Urinary bladder (tissue), 4 donors: ENCODE results near the gene MAPK10. TPM values are rescaled to one million over a fixed set of nuclear protein-coding genes. Genes with fewer than 3 reads are reported as not detected.
"Not testable (repeated sequence)": the region's sequence is repeated elsewhere in the genome, so short reads cannot be mapped to it uniquely, and the experiment has no call there.

Experiments used
- DNase-seq: peaks from one replicate; pipeline ENCODE4 v3.0.0-alpha.2; 2015; ENCODE audit errors: extremely low spot score
- H3K27ac ChIP-seq: one replicate; pipeline ENCODE4 v1.5.1; 2013; ENCODE audit warnings: low read depth, mild to moderate bottlenecking, moderate library complexity
- H3K36me3 ChIP-seq: one replicate; pipeline ENCODE4 v1.6.1; 2013; ENCODE audit warnings: mild to moderate bottlenecking, moderate library complexity; ENCODE audit not compliant: insufficient read depth
- H3K4me1 ChIP-seq: one replicate; pipeline ENCODE4 v1.6.1; 2013; ENCODE audit warnings: mild to moderate bottlenecking, moderate library complexity; ENCODE audit not compliant: insufficient read depth
- H3K4me3 ChIP-seq: one replicate; pipeline ENCODE4 v1.5.1; 2013; ENCODE audit warnings: low read depth, low read length
- WGBS: extraction: QIAGEN DNeasy Blood & Tissue Kit; methylation state at CpG from one replicate; pipeline ENCODE4 v1.1.7; 2013; 5-methylcytosine and 5-hydroxymethylcytosine counted together
- polyA plus RNA-seq: library from polyadenylated mRNA; stranded (reverse); fragments of 200-250 nt; gene quantifications from one replicate; pipeline ENCODE4 v1.2.3, GENCODE V29; 2013
- total RNA-seq: library from RNA; depleted of rRNA; stranded (reverse); fragments of >200 nt; gene quantifications from one replicate; pipeline ENCODE4 v1.2.3, GENCODE V29; 2014
- donor health status: healthy with polysubstance abuse.
- donor health status: healthy.

The MAPK10 gene
- total and polyA plus RNA-seq, 2 donors: 15.5 to 247 TPM

GRCh38 chr4:86035688-86036087 is 324.2 kb downstream of the MAPK10 start:
- WGBS: 95% methylated on average over 1 of the region's 1 CpG
- no peaks in the 10 kb centered on the region for H3K36me3 ChIP-seq
- DNase-seq: no peak

GRCh38 chr4:86034616-86035015 is 325.2 kb downstream of the MAPK10 start:
- WGBS: 90% methylated on average over 2 of the region's 2 CpGs
- H3K4me1 ChIP-seq: no peaks in the 10 kb centered on the region
- no peak for DNase-seq
- no peaks in the 10 kb centered on the region for H3K36me3 ChIP-seq
- no peak overlapping the region for H3K27ac ChIP-seq
- H3K4me3 ChIP-seq: no peak overlapping the region

More at GRCh38 chr4:86035688-86036087, 324.2 kb downstream of the MAPK10 start:
- H3K4me1 ChIP-seq: no peaks in the 10 kb centered on the region
- no peak overlapping the region for H3K27ac ChIP-seq
- H3K4me3 ChIP-seq: no peak overlapping the region

- H3K4me3 ChIP-seq: no peak overlapping the region
- H3K4me1 ChIP-seq: no peaks in the 10 kb centered on the region
- WGBS: 45% methylated on average over 4 of the region's 4 CpGs
- no peaks in the 10 kb centered on the region for H3K36me3 ChIP-seq
- no peak for DNase-seq
- peak overlapping the region; percentile 50 for H3K27ac ChIP-seq
These were observed 326.7 kb downstream of the MAPK10 start for GRCh38 chr4:86033171-86033570.

- no peak for DNase-seq
These were observed 327.3 kb downstream of the MAPK10 start for GRCh38 chr4:86032476-86033022.

GRCh38 chr4:86031927-86032326 is 327.9 kb downstream of the MAPK10 start:
- 93% methylated on average over 3 of the region's 3 CpGs for WGBS
- no peak overlapping the region for H3K27ac ChIP-seq
- H3K36me3 ChIP-seq: no peaks in the 10 kb centered on the region
- no peak for DNase-seq
- no peaks in the 10 kb centered on the region for H3K4me1 ChIP-seq
- no peak overlapping the region for H3K4me3 ChIP-seq

More at GRCh38 chr4:86032476-86033022, 327.3 kb downstream of the MAPK10 start:
- WGBS: 18% methylated on average over 4 of the region's 4 CpGs
- Histone ChIP-seq H3K4me3 (no peak overlapping the region), H3K36me3 (no peaks in the 10 kb centered on the region), H3K4me1 (no peaks in the 10 kb centered on the region), H3K27ac (peak overlapping the region; percentile 3)

GRCh38 chr4:86026720-86027119 is 333.1 kb downstream of the MAPK10 start:
- Histone ChIP-seq H3K36me3 (no peaks in the 10 kb centered on the region), H3K27ac (no peak overlapping the region), H3K4me3 (no peak overlapping the region), H3K4me1 (no peaks in the 10 kb centered on the region)
- DNase-seq: no peak
- WGBS: 82% methylated on average over 8 of the region's 8 CpGs

GRCh38 chr4:86021671-86022070 is 338.2 kb downstream of the MAPK10 start:
- not testable (repeated sequence) for H3K36me3 ChIP-seq, DNase-seq, H3K4me3 ChIP-seq, H3K4me1 ChIP-seq, H3K27ac ChIP-seq
- WGBS: 97% methylated on average over 24 of the region's 24 CpGs

GRCh38 chr4:86019906-86020305 is 339.9 kb downstream of the MAPK10 start:
- Histone ChIP-seq H3K27ac (no peak overlapping the region), H3K4me1 (no peaks in the 10 kb centered on the region), H3K4me3 (no peak overlapping the region), H3K36me3 (no peaks in the 10 kb centered on the region)
- no peak for DNase-seq

GRCh38 chr4:86019362-86019761 is 340.5 kb downstream of the MAPK10 start:
- H3K36me3 ChIP-seq: no peaks in the 10 kb centered on the region
- DNase-seq: no peak
- H3K27ac ChIP-seq: no peak overlapping the region
- no peaks in the 10 kb centered on the region for H3K4me1 ChIP-seq
- H3K4me3 ChIP-seq: no peak overlapping the region
- 80% methylated on average over 1 of the region's 1 CpG for WGBS

GRCh38 chr4:86015412-86016350 is 344.2 kb downstream of the MAPK10 start:
- Histone ChIP-seq H3K27ac (no peak overlapping the region), H3K4me1 (no peaks in the 10 kb centered on the region), H3K36me3 (no peaks in the 10 kb centered on the region), H3K4me3 (no peak overlapping the region)
- 83% methylated on average over 2 of the region's 2 CpGs for WGBS
- no peak for DNase-seq

GRCh38 chr4:86014599-86014998 is 345.3 kb downstream of the MAPK10 start:
- H3K36me3 ChIP-seq: no peaks in the 10 kb centered on the region
- no peak overlapping the region for H3K4me3 ChIP-seq
- WGBS: 84% methylated on average over 5 of the region's 5 CpGs
- DNase-seq: no peak
- no peak overlapping the region for H3K27ac ChIP-seq
- no peaks in the 10 kb centered on the region for H3K4me1 ChIP-seq

- no peak overlapping the region for H3K27ac ChIP-seq
- 32% methylated on average over 4 of the region's 4 CpGs for WGBS
- H3K36me3 ChIP-seq: no peaks in the 10 kb centered on the region
- H3K4me3 ChIP-seq: no peak overlapping the region
- H3K4me1 ChIP-seq: no peaks in the 10 kb centered on the region
- DNase-seq: no peak
These were observed 346.2 kb downstream of the MAPK10 start for GRCh38 chr4:86013621-86014020.

GRCh38 chr4:86011117-86011516 is 348.7 kb downstream of the MAPK10 start:
- no peak overlapping the region for H3K4me3 ChIP-seq
- no peak overlapping the region for H3K27ac ChIP-seq
- no peaks in the 10 kb centered on the region for H3K36me3 ChIP-seq
- 75% methylated on average over 1 of the region's 1 CpG for WGBS
- DNase-seq: no peak
- no peaks in the 10 kb centered on the region for H3K4me1 ChIP-seq

- 94% methylated on average over 6 of the region's 6 CpGs for WGBS
- no peak for DNase-seq
These were observed 352.8 kb downstream of the MAPK10 start for GRCh38 chr4:86007042-86007441.

More at GRCh38 chr4:86007042-86007441, 352.8 kb downstream of the MAPK10 start:
- H3K4me3 ChIP-seq: no peak overlapping the region
- no peaks in the 10 kb centered on the region for H3K4me1 ChIP-seq
- H3K27ac ChIP-seq: no peak overlapping the region
- no peaks in the 10 kb centered on the region for H3K36me3 ChIP-seq
